B cell (primary cell): ENCODE measurements around the gene DGKZ.

ENCODE experiments used
- EZH2 ChIP-seq: IDR thresholded peaks from 2 replicates; pipeline ENCODE4 v1.6.1; 2012; ENCODE audit warnings: borderline replicate concordance, low read depth, mild to moderate bottlenecking, moderate library complexity, low read length; ENCODE audit not compliant: insufficient read depth, poor library complexity, severe bottlenecking
- TF ChIP-seq, protein P1 (sequence below): fragments of 200-600 bp; IDR thresholded peaks from one replicate; pipeline ENCODE4 v1.8.0; 2022; ENCODE audit warnings: antibody characterized with exemption, mild to moderate bottlenecking

DNA sequence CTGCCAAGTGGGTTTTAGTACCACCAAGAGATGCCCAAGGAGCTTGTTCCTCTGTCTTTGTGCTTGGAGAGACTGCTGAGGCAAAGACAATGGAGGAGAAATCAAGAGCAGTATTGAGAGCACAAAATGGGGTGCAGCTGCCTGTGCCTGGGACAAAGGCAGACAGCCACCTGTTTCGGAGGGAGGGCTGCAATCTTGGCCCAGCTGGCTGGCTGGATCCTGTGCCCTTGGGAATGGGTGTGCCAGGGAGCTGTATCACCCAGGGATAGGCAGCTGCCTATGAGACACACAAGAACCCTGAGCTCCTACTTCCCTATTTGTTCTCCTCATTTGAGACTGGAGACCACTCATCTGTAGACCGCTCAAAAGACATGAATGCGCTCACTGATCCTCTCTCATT is 67.6 kb downstream of the DGKZ start:
- TF ChIP-seq, protein P1, sequence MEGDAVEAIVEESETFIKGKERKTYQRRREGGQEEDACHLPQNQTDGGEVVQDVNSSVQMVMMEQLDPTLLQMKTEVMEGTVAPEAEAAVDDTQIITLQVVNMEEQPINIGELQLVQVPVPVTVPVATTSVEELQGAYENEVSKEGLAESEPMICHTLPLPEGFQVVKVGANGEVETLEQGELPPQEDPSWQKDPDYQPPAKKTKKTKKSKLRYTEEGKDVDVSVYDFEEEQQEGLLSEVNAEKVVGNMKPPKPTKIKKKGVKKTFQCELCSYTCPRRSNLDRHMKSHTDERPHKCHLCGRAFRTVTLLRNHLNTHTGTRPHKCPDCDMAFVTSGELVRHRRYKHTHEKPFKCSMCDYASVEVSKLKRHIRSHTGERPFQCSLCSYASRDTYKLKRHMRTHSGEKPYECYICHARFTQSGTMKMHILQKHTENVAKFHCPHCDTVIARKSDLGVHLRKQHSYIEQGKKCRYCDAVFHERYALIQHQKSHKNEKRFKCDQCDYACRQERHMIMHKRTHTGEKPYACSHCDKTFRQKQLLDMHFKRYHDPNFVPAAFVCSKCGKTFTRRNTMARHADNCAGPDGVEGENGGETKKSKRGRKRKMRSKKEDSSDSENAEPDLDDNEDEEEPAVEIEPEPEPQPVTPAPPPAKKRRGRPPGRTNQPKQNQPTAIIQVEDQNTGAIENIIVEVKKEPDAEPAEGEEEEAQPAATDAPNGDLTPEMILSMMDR = no peak
- TF ChIP-seq EZH2 = no peak
